K562 (cell line): ENCODE measurements around the gene TMEM63A. TPM values are rescaled to one million over a fixed set of nuclear protein-coding genes. Genes with fewer than 3 reads are reported as not detected.
A peak's percentile ranks its signal among the peaks of the same experiment; 100 is the strongest.

ENCODE experiments used
- BACH1 ChIP-seq: fragments of 200-800 bp; sonication (Bioruptor generic); IDR thresholded peaks from 2 replicates; pipeline ENCODE4 v1.6.1; 2016; ENCODE audit warnings: missing genetic modification characterization, missing compliant biosample characterization
- CSDE1 ChIP-seq, 2 experiments: fragments of 450-650 bp; IDR thresholded peaks; 2 replicates each; pipeline ENCODE4 v1.6.1; 2016; ENCODE audit warnings: mild to moderate bottlenecking in 1 of 2
- DMBX1 ChIP-seq: fragments of 250-450 bp; sonication (Bioruptor Pico); IDR thresholded peaks from 2 replicates; pipeline ENCODE4 v1.8.0; 2022; ENCODE audit warnings: inconsistent platforms, mild to moderate bottlenecking, moderate library complexity, borderline replicate concordance
- DNMT1 ChIP-seq: fragments of 450-650 bp; IDR thresholded peaks from 2 replicates; pipeline ENCODE4 v1.6.1; 2016; ENCODE audit warnings: antibody characterized with exemption, mild to moderate bottlenecking
- E2F6 ChIP-seq, 2 experiments: IDR thresholded peaks; 2 replicates each; pipeline ENCODE4 v1.6.1; 2011; ENCODE audit warnings: borderline replicate concordance in 1 of 2, control low read depth in 1 of 2, low read depth in 1 of 2, low read length in 1 of 2, mild to moderate bottlenecking in 1 of 2, mixed read lengths in 1 of 2, moderate library complexity in 1 of 2; ENCODE audit not compliant: insufficient read depth in 1 of 2, insufficient read length in 1 of 2, poor library complexity in 1 of 2, severe bottlenecking in 1 of 2; ENCODE audit errors: extremely low read depth in 1 of 2
- ERF ChIP-seq: fragments of 450-650 bp; formaldehyde crosslinking; IDR thresholded peaks from 2 replicates; pipeline ENCODE4 v1.4.0; 2020; ENCODE audit warnings: mild to moderate bottlenecking, mixed read lengths
- HDAC1 ChIP-seq, 2 experiments: fragments of 450-650 bp; IDR thresholded peaks; 2 replicates each; pipeline ENCODE4 v1.6.1; 2016 to 2017; ENCODE audit warnings: inconsistent platforms in 1 of 2, mild to moderate bottlenecking in 1 of 2, moderate library complexity in 1 of 2
- IRF2 ChIP-seq: sonication (generic); formaldehyde crosslinking; IDR thresholded peaks from 2 replicates; pipeline ENCODE4 v1.8.1; 2022; ENCODE audit warnings: mild to moderate bottlenecking, missing genetic modification reagents
- MAFK ChIP-seq: IDR thresholded peaks from 2 replicates; pipeline ENCODE4 v1.6.1; 2011; ENCODE audit warnings: low read length, improper control_type of control experiment
- NCOA4 ChIP-seq: fragments of 450-650 bp; IDR thresholded peaks from 2 replicates; pipeline ENCODE4 v1.6.1; 2018; ENCODE audit warnings: mild to moderate bottlenecking; ENCODE audit not compliant: partially characterized antibody
- NCOR1 ChIP-seq: fragments of 450-650 bp; IDR thresholded peaks from 2 replicates; pipeline ENCODE4 v1.6.1; 2016; ENCODE audit warnings: mild to moderate bottlenecking, moderate library complexity
- NEUROD1 ChIP-seq: fragments of 150-350 bp; IDR thresholded peaks from 2 replicates; pipeline ENCODE4 v1.6.1; 2014; ENCODE audit warnings: borderline replicate concordance, low read length, low read depth; ENCODE audit not compliant: partially characterized antibody
- PYGO2 ChIP-seq: fragments of 450-650 bp; IDR thresholded peaks from 2 replicates; pipeline ENCODE4 v1.6.1; 2016; ENCODE audit warnings: mild to moderate bottlenecking, missing genetic modification characterization, moderate library complexity, missing compliant biosample characterization
- RBM14 ChIP-seq: fragments of 200-400 bp; formaldehyde crosslinking; IDR thresholded peaks from 2 replicates; pipeline ENCODE4 v1.6.1; 2018; ENCODE audit warnings: low read depth, mild to moderate bottlenecking, low read length, moderate library complexity, borderline replicate concordance; ENCODE audit not compliant: insufficient read depth
- SMARCE1 ChIP-seq: fragments of 450-650 bp; IDR thresholded peaks from 2 replicates; pipeline ENCODE4 v1.7.1; 2016; ENCODE audit warnings: mild to moderate bottlenecking
- SP2 ChIP-seq: IDR thresholded peaks from 2 replicates; pipeline ENCODE4 v1.6.1; 2011; ENCODE audit warnings: mild to moderate bottlenecking, low read depth, low read length, moderate library complexity; ENCODE audit not compliant: poor library complexity, severe bottlenecking; ENCODE audit errors: extremely low read depth
- SRF ChIP-seq, 2 experiments: fragments of 250-450, 450-650 bp in 1 of 2; sonication (Bioruptor Pico) in 1 of 2; sonication (generic) in 1 of 2; formaldehyde crosslinking; IDR thresholded peaks; 2 replicates each; pipeline versions ENCODE4 v1.5.0 to v1.5.1; 2020 to 2022; ENCODE audit warnings: mild to moderate bottlenecking in 1 of 2, missing genetic modification reagents in 1 of 2
- SRSF7 ChIP-seq: fragments of 200-400 bp; formaldehyde crosslinking; optimal IDR thresholded peaks from 2 replicates; pipeline ENCODE3; 2017; ENCODE audit warnings: mild to moderate bottlenecking, low read depth, low read length
- TARDBP ChIP-seq: fragments of 450-650 bp; IDR thresholded peaks from 2 replicates; pipeline ENCODE4 v1.6.1; 2016
- TEAD1 ChIP-seq, 2 experiments: fragments of 450-650 bp in 1 of 2; sonication (generic) in 1 of 2; formaldehyde crosslinking; IDR thresholded peaks; 2 replicates each; pipeline versions ENCODE4 v1.4.0 to v1.8.0; 2020 to 2022; ENCODE audit warnings: mild to moderate bottlenecking in 2 of 2, missing genetic modification reagents in 1 of 2
- U2AF2 ChIP-seq: fragments of 200-400 bp; formaldehyde crosslinking; optimal IDR thresholded peaks from 2 replicates; pipeline ENCODE3; 2017; ENCODE audit warnings: low read depth, mild to moderate bottlenecking, low read length
- ZBED1 ChIP-seq: IDR thresholded peaks from 2 replicates; pipeline ENCODE4 v1.6.1; 2014
- ZKSCAN3 ChIP-seq: fragments of 250-450 bp; sonication (Bioruptor Pico); IDR thresholded peaks from 2 replicates; pipeline ENCODE4 v1.4.0; 2020
- ZNF282 ChIP-seq: sonication (generic); formaldehyde crosslinking; IDR thresholded peaks from 2 replicates; pipeline ENCODE4 v1.8.1; 2023; ENCODE audit warnings: missing genetic modification reagents
- ZNF3 ChIP-seq: fragments of 250-450 bp; sonication (Bioruptor Pico); IDR thresholded peaks from 2 replicates; pipeline ENCODE4 v1.5.0; 2021; ENCODE audit warnings: mild to moderate bottlenecking, moderate library complexity
- ZNF551 ChIP-seq: fragments of 250-450 bp; sonication (Bioruptor Pico); IDR thresholded peaks from 2 replicates; pipeline ENCODE4 v1.5.0; 2021; ENCODE audit warnings: mild to moderate bottlenecking, moderate library complexity
- ZNF740 ChIP-seq, 3 experiments: fragments of 200-800 bp in 1 of 3; sonication (Bioruptor generic) in 1 of 3; sonication (generic) in 1 of 3; formaldehyde crosslinking in 1 of 3; IDR thresholded peaks; 2 replicates each; pipeline versions ENCODE4 v1.6.1 to v1.8.0; 2016 to 2022; ENCODE audit warnings: mild to moderate bottlenecking in 2 of 3, missing compliant biosample characterization in 2 of 3, missing genetic modification characterization in 2 of 3, missing genetic modification reagents in 1 of 3
- ZNF766 ChIP-seq: fragments of 200-800 bp; sonication (Bioruptor generic); conservative IDR thresholded peaks from 2 replicates; pipeline ENCODE4 v1.6.1; 2016; ENCODE audit warnings: missing genetic modification characterization, missing compliant biosample characterization
- polyA plus RNA-seq, 8 experiments: library from polyadenylated mRNA; depleted of rRNA in 4 of 8; stranded (reverse) in 5 of 8; unstranded in 3 of 8; fragments of >200 nt; fragmentation: Nextera tagmentation in 2 of 8; fragmentation: Illumina TruSeq in 1 of 8; extraction: Ambion mirVana in 2 of 8; extraction: Trizol in 1 of 8; gene quantifications; 2 replicates each; pipeline versions ENCODE4 v1.2.1 to v1.2.3, GENCODE V29; 2011 to 2014; ENCODE audit warnings: inconsistent platforms in 1 of 8, missing spikeins in 1 of 8
- total RNA-seq, 7 experiments: library from RNA; depleted of rRNA in 6 of 7; stranded (reverse); fragments of >200 nt in 6 of 7; fragmentation: Illumina TruSeq in 2 of 7; extraction: Trizol in 2 of 7; gene quantifications; 2 replicates each; pipeline versions ENCODE4 v1.2.1 to v1.2.3, GENCODE V29; 2011 to 2021; ENCODE audit warnings: low replicate concordance in 1 of 7

TMEM63A gene
- total and polyA plus RNA-seq, 9 of the 15 experiments (the other 6 are each of a cell fraction or from before 2014, with no cell fraction given): 2.0 to 54.6 (median 17.5) TPM

- TF ChIP-seq ZNF282 (CRISPR knock-in tag) (no peak), ZNF740 (CRISPR knock-in tag; IDR thresholded peaks at IDR 0.05) (peak; percentile 33; the same call in 1 of the 2 replicates), ZNF740 (tag; IDR thresholded peaks at IDR 0.05) (no peak), NCOR1 (no peak), DMBX1 (CRISPR knock-in tag) (no peak), SRSF7 (no peak), SP2 (no peak), BACH1 (tag) (no peak), SRF (CRISPR knock-in tag; IDR thresholded peaks at IDR 0.05) (no peak; a peak in 1 of 4 replicates), DNMT1 (no peak), HDAC1 (IDR thresholded peaks at IDR 0.05) (no peak; a peak in 1 of 4 replicates), MAFK (no peak), IRF2 (CRISPR knock-in tag) (no peak), CSDE1 (IDR thresholded peaks at IDR 0.05) (no peak), U2AF2 (no peak), NCOA4 (no peak), ZNF3 (CRISPR knock-in tag) (no peak), E2F6 (IDR thresholded peaks at IDR 0.05; ENCODE audit: borderline replicate concordance in 1 of 2, extremely low read depth in 1 of 2, insufficient read depth in 1 of 2, insufficient read length in 1 of 2, low read depth in 1 of 2, low read length in 1 of 2, poor library complexity in 1 of 2, severe bottlenecking in 1 of 2) (peak; percentile 60 to 77), TARDBP (no peak), PYGO2 (tag) (no peak), NEUROD1 (no peak), ZBED1 (peak; percentile 35; the same call in 1 of the 2 replicates), ERF (CRISPR knock-in tag) (no peak), TEAD1 (CRISPR knock-in tag; IDR thresholded peaks at IDR 0.05) (no peak; a peak in 1 of 4 replicates), SMARCE1 (no peak), RBM14 (no peak), ZKSCAN3 (CRISPR knock-in tag) (no peak), ZNF766 (no peak), ZNF551 (no peak)
Observed at GRCh38 chr1:225882694-225883615, 775 bp upstream of the TMEM63A start (continued).
